Coronary artery (tissue), 2 donors: Measurements from ENCODE around the gene GPR17.

Experiments used
- DNase-seq: peaks from one replicate; pipeline ENCODE4 v3.0.0-alpha.2; 2017; ENCODE audit warnings: low spot score
- H3K27ac ChIP-seq, 2 donors: fragments of 200-600 bp; sonication (generic); one replicate each; pipeline ENCODE4 v1.5.1; 2016 to 2019
- H3K4me3 ChIP-seq: fragments of 200-600 bp; sonication (generic); 2 replicates; pipeline ENCODE4 v1.5.1; 2016; ENCODE audit warnings: mild to moderate bottlenecking, moderate library complexity
- CTCF ChIP-seq: fragments of 200-600 bp; sonication (generic); IDR thresholded peaks from one replicate; pipeline ENCODE4 v1.5.1; 2019; ENCODE audit warnings: antibody characterized with exemption

Gene GPR17

DNA sequence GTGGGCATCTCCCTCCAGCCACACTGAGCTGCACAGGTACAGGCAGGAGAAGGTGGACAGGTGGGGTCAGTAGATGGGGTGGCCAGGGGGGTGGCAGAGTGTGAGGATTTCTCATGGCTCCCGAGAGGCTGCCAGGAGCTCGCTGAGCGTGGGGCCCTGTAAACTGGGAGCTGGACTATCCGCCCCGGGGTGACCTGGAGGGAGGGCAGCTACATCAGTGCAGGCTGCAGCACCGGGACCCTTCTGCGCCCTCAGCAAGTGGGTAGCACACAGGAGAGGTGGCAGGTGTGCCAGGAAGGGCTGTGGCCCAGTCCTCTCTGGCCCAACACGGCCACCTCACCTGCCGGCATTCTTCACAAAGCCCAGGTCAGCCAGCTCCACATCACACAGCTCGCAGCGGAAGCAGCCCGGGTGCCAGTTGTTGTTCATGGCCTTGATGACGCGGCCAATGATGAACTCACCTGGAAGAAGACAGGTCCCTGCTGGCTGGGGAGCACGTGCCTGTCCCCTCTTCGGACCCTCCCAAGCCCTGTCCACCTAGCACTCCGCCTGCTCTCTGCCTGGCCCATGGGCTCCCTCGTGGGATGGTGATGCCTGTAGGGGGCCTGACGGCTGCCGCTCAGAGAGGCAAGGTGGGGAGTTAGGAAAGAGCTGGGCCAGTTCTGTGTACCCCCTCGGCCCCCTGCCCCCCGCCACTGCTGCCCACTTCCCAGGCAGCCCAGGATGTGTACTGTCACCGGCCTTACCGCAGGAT, 8.3 kb downstream of the GPR17 start:
- peak overlapping the region in 1 of 2 donors; percentile 77 for H3K27ac ChIP-seq
- H3K4me3 ChIP-seq = no peak overlapping the region
- DNase-seq = no peak
- TF ChIP-seq CTCF = no peak

DNA sequence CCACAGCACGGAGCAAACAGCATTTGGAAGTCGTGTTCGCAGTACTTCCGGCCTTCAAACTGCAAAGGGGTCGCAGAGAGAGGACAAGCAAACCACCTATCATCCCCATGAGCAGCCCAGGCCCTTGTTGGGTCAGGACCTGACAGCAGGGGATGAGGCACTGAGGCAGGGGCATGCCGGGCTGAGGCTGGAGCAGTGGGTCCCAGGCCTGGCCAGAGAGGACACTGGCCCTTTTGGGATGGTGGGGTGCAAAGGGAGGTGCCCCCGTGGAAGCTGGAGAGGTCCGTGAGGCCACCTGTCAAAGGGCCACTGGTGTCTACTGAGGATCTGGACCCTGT, 8.9 kb downstream of the GPR17 start:
- TF ChIP-seq CTCF = no peak
- H3K27ac ChIP-seq = peak overlapping the region in 1 of 2 donors; percentile 77
- H3K4me3 ChIP-seq = no peak overlapping the region
- DNase-seq = no peak

- DNase-seq = no peak
- TF ChIP-seq CTCF = no peak
- Histone ChIP-seq H3K4me3 (no peak overlapping the region), H3K27ac (peak overlapping the region in 1 of 2 donors; percentile 77)
Observed at GRCh38 chr2:127655209-127656073, 9.5 kb downstream of the GPR17 start.

DNA sequence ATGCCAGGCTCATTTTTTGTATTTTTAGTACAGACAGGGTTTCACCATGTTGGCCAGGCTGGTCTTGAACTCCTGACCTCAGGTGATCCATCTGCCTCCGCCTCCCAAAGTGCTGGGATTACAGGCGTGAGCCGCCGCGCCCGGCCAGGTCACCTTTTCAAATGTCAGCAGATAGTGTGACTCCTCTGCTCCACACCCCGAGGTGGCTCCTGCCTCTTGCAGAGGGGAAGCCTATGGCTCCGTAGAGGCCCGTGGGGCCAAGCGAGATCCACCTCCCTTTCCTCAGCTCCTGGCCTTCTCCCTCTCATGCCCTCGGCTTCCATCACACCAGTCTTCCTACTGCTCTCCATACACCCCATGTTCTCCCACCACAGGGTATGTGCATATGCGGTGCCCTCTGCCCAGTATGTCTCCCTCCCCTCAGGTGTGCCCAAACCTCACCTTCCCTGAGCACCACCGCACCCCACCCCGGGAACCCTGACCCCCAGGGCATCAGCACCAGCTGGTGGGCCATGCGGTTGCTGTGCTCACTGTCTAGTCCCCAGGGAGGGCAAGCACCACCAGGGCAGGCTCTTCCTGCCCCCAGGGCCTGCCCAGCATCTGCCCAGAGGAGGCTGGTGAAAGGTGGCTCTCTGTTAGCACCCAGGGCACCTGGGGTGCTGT, 10.7 kb downstream of the GPR17 start:
- Histone ChIP-seq H3K4me3 (no peak overlapping the region), H3K27ac (peak overlapping the region in 1 of 2 donors; percentile 89)
- DNase-seq = no peak

GRCh38 chr2:127657232-127657595, 11.3 kb downstream of the GPR17 start:
- no peak for TF ChIP-seq CTCF
- H3K27ac ChIP-seq = peak overlapping the region in 1 of 2 donors; percentile 89

More for the DNA sequence above, 10.7 kb downstream of the GPR17 start:
- no peak for TF ChIP-seq CTCF

DNA sequence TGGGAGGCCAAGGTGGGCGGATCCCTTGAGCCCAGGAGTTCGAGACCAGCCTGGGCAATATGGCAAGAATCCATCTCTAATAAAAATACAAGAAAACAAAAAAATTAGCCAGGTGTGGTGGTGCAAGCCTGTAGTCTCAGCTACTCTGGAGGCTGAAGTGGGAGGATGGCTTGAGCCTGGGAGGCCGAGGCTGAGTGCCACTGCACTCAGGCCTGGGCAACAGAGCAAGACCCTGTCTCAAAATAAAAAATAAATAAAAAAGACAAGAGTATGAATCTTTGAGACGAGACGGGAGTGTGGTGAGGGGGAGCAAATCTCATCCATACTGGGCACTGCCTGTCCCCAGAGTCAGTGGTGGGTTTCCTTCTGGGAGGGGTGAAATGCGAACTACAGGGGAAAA, 12.2 kb downstream of the GPR17 start:
- no peak for DNase-seq
- Histone ChIP-seq H3K4me3 (no peak overlapping the region), H3K27ac (peak overlapping the region; percentile 51 to 89)
- TF ChIP-seq CTCF = no peak

More at GRCh38 chr2:127657232-127657595, 11.3 kb downstream of the GPR17 start:
- no peak for DNase-seq
- no peak overlapping the region for H3K4me3 ChIP-seq
